Measurements from ENCODE around the gene EYS.

DNA sequence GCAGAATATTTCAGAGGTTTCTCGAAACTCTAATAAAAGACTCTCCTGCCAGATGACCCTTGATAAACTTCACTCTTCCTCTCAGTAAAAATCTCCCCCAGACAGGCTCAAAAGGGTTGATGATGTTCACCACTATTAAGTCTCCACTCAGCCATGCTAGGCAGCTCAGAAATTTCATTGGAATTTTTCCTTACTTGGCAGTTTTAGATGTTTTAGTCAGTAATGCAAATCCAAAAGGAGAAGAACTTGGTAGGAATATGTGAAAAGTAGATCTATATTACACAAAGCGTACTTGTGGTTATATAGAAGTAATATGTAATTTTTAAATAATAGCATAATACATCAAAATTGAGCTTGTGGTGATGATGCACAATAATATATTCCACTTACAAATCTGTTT, 1738.4 kb downstream of the EYS start:
- no peak for TF ChIP-seq EZH2 (IDR thresholded peaks at IDR 0.05; ENCODE audit: insufficient read depth, poor library complexity, severe bottlenecking)
- no peak for TF ChIP-seq EZH2phosphoT487 (IDR thresholded peaks at IDR 0.05; ENCODE audit: insufficient read depth, low read depth)

Measured in GM23248 (cell line).